Measurements from ENCODE around the gene SLC6A13.
A peak's percentile ranks its signal among the peaks of the same experiment; 100 is the strongest.

SLC6A13 gene

DNA sequence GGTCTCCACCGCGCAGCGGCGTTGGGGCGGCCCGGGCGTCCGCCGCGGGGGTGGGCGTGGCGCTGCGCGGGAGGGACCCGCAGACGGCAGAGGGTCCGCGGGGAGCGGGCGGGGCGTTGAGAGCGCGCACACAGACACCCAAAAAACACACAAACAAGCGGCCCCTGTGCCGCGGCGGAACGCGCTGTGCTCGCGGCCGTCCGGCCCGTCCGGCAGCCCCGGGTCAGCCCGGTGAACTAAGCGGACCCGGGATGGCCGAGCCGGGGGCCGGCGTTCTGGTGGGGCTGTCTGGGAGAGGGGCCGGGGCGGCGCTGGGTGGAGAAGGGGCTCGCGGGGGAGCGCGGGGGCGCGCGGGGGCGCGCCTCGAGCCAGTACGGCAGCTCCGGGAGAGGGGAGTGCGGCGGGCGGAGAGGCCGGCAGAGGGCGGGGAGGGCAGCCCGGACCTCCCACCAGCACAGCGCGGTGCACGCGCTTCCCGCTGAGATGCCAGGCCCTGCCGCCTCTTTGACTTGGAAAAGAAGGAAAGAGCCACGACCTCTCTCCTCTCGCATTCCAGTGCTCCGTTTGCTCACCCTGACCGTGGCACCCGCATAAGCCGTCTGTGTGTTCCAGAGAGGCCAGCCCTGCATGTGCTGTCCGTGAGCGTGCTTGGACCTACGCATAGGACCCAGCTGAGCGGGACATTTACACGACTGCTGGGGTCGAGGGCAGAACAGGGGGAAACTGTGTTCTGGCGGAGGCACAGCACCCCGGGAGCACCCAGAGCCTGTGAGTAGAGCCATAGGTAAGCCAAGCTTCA, 59.0 kb downstream of the SLC6A13 start:
- peaks cover 75% of the 10 kb centered on the region for H3K27me3 Mint-ChIP-seq (ENCODE audit: low read depth, poor library complexity)
- H3K9me3 Mint-ChIP-seq: peaks cover 4% of the 10 kb centered on the region
- peaks cover 49% of the 10 kb centered on the region for H3K4me1 Mint-ChIP-seq
- peak; percentile 83 for DNase-seq
- H3K27ac Mint-ChIP-seq: no peak overlapping the region
- no peaks in the 10 kb centered on the region for H3K36me3 Mint-ChIP-seq (ENCODE audit: low read depth)
- TF ChIP-seq, protein P1, sequence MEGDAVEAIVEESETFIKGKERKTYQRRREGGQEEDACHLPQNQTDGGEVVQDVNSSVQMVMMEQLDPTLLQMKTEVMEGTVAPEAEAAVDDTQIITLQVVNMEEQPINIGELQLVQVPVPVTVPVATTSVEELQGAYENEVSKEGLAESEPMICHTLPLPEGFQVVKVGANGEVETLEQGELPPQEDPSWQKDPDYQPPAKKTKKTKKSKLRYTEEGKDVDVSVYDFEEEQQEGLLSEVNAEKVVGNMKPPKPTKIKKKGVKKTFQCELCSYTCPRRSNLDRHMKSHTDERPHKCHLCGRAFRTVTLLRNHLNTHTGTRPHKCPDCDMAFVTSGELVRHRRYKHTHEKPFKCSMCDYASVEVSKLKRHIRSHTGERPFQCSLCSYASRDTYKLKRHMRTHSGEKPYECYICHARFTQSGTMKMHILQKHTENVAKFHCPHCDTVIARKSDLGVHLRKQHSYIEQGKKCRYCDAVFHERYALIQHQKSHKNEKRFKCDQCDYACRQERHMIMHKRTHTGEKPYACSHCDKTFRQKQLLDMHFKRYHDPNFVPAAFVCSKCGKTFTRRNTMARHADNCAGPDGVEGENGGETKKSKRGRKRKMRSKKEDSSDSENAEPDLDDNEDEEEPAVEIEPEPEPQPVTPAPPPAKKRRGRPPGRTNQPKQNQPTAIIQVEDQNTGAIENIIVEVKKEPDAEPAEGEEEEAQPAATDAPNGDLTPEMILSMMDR (IDR thresholded peaks at IDR 0.05): peak; percentile 19
- peak overlapping the region; percentile 80 for H3K4me3 Mint-ChIP-seq

DNA sequence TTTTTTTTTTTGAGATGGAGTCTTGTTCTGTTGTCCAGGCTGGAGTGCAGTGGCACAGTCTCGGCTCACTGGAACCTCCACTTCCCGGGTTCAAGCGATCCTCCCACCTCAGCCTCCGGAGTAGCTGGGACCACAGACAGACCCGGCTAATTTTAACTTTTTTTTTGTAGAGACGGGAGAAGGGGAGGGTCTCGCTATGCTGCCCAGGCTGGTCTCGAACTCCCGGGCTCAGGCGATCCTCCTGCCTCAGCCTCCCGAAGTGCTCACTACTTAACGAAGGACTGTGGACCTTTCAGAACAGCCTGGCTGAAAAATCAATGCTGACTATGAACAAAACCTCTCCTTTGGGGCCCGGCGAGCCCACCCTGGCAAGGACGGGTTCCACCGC, 59.6 kb downstream of the SLC6A13 start:
- TF ChIP-seq, protein P1 (IDR thresholded peaks at IDR 0.05): no peak
- Mint-ChIP-seq H3K27ac (no peak overlapping the region), H3K4me3 (peak overlapping the region; percentile 78), H3K4me1 (peaks cover 47% of the 10 kb centered on the region), H3K27me3 (ENCODE audit: low read depth, poor library complexity) (peaks cover 81% of the 10 kb centered on the region), H3K36me3 (ENCODE audit: low read depth) (no peaks in the 10 kb centered on the region), H3K9me3 (peaks cover 4% of the 10 kb centered on the region)
- no peak for DNase-seq

DNA sequence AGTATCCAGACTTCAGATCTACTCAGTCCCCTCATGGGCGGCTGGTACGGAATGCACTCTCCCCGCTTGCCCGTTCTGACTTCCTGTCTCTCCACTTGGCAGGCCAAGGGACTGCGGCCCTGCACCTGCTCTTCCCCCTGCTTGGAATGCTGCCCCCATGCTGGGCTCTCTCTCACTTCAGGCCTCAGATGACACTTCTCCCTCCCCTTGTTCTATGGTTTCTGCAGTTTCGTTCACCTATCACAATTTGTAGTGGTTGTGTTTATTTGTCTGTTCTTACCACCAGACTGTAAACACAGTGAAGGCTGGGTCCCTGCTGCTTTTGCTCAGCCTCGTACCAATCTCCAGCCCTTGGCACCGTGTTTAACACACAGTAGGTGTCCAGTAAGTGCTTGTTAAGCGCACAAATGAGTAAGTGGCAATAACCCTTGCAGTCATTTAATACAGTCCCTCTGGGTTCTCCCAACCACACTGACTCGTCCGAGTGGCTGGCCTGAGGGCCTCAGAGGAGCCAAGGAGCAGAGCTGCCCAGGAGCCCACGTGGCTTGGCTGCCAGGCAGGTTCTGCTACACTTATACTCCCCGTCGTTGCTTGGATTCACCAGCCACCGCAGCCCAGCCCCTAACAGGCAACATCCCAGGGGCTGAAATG, 60.4 kb downstream of the SLC6A13 start:
- peaks cover 88% of the 10 kb centered on the region for H3K27me3 Mint-ChIP-seq (ENCODE audit: low read depth, poor library complexity)
- no peak overlapping the region for H3K27ac Mint-ChIP-seq
- peaks cover 4% of the 10 kb centered on the region for H3K9me3 Mint-ChIP-seq
- no peaks in the 10 kb centered on the region for H3K36me3 Mint-ChIP-seq (ENCODE audit: low read depth)
- TF ChIP-seq, protein P1 (IDR thresholded peaks at IDR 0.05): no peak
- peak; percentile 22 for DNase-seq
- H3K4me1 Mint-ChIP-seq: peaks cover 43% of the 10 kb centered on the region
- H3K4me3 Mint-ChIP-seq: peak overlapping the region; percentile 78

DNA sequence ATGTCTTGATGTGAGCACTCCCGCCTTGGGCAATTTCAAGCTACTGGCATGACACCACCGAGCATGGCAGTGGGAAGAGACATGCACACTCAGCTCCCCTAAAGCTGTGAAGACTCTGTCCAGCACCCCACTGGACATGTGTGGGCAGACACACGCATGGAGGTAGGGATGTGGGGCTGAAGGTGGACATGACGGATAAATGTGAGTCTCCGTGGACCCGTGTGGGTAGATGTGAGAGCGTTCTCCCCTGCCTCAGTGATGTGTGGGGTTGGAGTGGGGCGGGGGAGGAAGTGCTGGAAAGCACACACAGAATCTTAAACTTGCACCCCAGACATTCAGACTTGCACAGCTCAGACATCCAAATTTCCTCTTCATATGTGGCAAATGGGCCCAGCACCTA, 61.3 kb downstream of the SLC6A13 start:
- DNase-seq: no peak
- Mint-ChIP-seq H3K4me3 (no peak overlapping the region), H3K27ac (no peak overlapping the region), H3K9me3 (peaks cover 7% of the 10 kb centered on the region), H3K36me3 (ENCODE audit: low read depth) (no peaks in the 10 kb centered on the region), H3K4me1 (peaks cover 43% of the 10 kb centered on the region), H3K27me3 (ENCODE audit: low read depth, poor library complexity) (peaks cover 86% of the 10 kb centered on the region)
- TF ChIP-seq, protein P1 (IDR thresholded peaks at IDR 0.05): no peak

DNA sequence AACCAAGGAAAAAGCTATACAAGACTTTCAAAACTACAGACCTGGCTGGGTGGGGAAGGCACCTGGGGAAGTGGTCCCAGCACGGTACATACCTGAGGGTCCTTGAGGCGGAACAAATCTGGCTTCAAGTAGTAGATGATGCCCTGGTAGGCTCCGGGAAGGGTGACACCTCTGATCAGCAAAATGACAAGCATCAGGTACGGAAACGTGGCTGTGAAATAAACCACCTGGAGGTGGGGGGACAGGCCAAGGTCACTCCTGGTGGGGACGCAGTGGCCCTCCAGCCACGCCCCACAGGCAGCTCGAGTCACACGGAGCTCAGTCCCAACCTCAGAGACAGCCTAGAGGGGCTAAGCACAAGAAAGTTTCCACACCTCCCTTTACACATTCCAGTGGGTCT, 63.9 kb downstream of the SLC6A13 start:
- no peak overlapping the region for H3K27ac Mint-ChIP-seq
- TF ChIP-seq, protein P1 (IDR thresholded peaks at IDR 0.05): no peak
- H3K36me3 Mint-ChIP-seq (ENCODE audit: low read depth): no peaks in the 10 kb centered on the region
- H3K4me1 Mint-ChIP-seq: peaks cover 39% of the 10 kb centered on the region
- peaks cover 7% of the 10 kb centered on the region for H3K9me3 Mint-ChIP-seq
- H3K27me3 Mint-ChIP-seq (ENCODE audit: low read depth, poor library complexity): peaks cover 81% of the 10 kb centered on the region
- DNase-seq: no peak
- H3K4me3 Mint-ChIP-seq: no peak overlapping the region
